HG03558 (cell line): Measurements from ENCODE around the gene RNU6-1.

Experiments used
- ATAC-seq: cut with Tn5 transposase; IDR thresholded peaks from one replicate; pipeline ENCODE4 v1.9.1; 2021; ENCODE audit warnings: moderate number of reproducible peaks; ENCODE audit not compliant: unreplicated experiment; ENCODE audit errors: extremely low read depth

The RNU6-1 gene

GRCh38 chr15:67839929-67840748 is at the start of gene RNU6-1:
RNU6-1 (minus strand) TSS chr15:67840045.
- no peak for ATAC-seq

- no peak for ATAC-seq
Measured at GRCh38 chr15:67887776-67888175, 47.9 kb upstream of the RNU6-1 start.

GRCh38 chr15:67885861-67886260 is 46.0 kb upstream of the RNU6-1 start:
- ATAC-seq, result no peak

- no peak for ATAC-seq
Measured at GRCh38 chr15:67885175-67885523, 45.3 kb upstream of the RNU6-1 start.

GRCh38 chr15:67884514-67885174 is 44.8 kb upstream of the RNU6-1 start:
- ATAC-seq, result no peak

GRCh38 chr15:67884009-67884408 is 44.2 kb upstream of the RNU6-1 start:
- no peak for ATAC-seq

- no peak for ATAC-seq
Measured at GRCh38 chr15:67883234-67883773, 43.5 kb upstream of the RNU6-1 start.

GRCh38 chr15:67882487-67883233 is 42.8 kb upstream of the RNU6-1 start:
- ATAC-seq, result no peak

- ATAC-seq, result no peak
Measured at GRCh38 chr15:67880651-67881182, 40.9 kb upstream of the RNU6-1 start.

- ATAC-seq, result no peak
Measured at GRCh38 chr15:67879440-67880129, 39.7 kb upstream of the RNU6-1 start.

- ATAC-seq, result no peak
Measured at GRCh38 chr15:67878712-67879206, 38.9 kb upstream of the RNU6-1 start.

- ATAC-seq, result no peak
Measured at GRCh38 chr15:67873777-67874176, 33.9 kb upstream of the RNU6-1 start.

- ATAC-seq, result no peak
Measured at GRCh38 chr15:67870868-67871408, 31.1 kb upstream of the RNU6-1 start.

GRCh38 chr15:67869701-67870100 is 29.9 kb upstream of the RNU6-1 start:
- no peak for ATAC-seq

- no peak for ATAC-seq
Measured at GRCh38 chr15:67865766-67866165, 25.9 kb upstream of the RNU6-1 start.

GRCh38 chr15:67865331-67865730 is 25.5 kb upstream of the RNU6-1 start:
- ATAC-seq, result no peak

GRCh38 chr15:67863442-67863987 is 23.7 kb upstream of the RNU6-1 start:
- ATAC-seq, result peak; percentile 48

GRCh38 chr15:67862750-67863441 is 23.1 kb upstream of the RNU6-1 start:
- peak; percentile 31 for ATAC-seq

GRCh38 chr15:67861983-67862382 is 22.1 kb upstream of the RNU6-1 start:
- ATAC-seq, result no peak
